GM10266 (cell line): ENCODE measurements around the gene ROGDI.

Source experiments
- DNase-seq: peaks from one replicate; pipeline ENCODE4 v3.0.0; 2012; ENCODE audit errors: extremely low spot score
- TF ChIP-seq, protein P1 (sequence below): IDR thresholded peaks from 2 replicates; pipeline ENCODE4 v1.5.1; 2012; ENCODE audit warnings: mild to moderate bottlenecking, low read depth; ENCODE audit not compliant: control insufficient read depth, insufficient read depth; ENCODE audit errors: missing control alignments

ROGDI gene

DNA sequence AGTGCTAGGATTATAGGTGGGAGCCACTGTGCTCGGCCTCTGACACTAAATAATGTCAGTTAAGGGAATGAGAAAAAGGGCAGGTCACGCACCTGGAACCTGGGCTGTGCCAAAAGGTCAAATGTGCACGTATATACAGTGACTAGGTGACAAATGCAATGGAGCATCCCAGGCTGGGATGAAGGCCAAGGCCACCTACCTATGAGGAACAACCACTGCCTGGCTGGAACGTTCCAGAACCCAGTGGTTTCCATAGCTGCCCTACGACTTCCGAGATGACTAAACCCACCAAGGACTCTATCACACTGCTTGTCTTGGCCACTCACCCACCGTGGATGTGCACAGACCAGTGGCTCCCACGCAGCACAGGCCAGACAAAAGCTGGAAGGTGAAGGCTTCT lies 51.5 kb downstream of the ROGDI start:
- TF ChIP-seq, protein P1, sequence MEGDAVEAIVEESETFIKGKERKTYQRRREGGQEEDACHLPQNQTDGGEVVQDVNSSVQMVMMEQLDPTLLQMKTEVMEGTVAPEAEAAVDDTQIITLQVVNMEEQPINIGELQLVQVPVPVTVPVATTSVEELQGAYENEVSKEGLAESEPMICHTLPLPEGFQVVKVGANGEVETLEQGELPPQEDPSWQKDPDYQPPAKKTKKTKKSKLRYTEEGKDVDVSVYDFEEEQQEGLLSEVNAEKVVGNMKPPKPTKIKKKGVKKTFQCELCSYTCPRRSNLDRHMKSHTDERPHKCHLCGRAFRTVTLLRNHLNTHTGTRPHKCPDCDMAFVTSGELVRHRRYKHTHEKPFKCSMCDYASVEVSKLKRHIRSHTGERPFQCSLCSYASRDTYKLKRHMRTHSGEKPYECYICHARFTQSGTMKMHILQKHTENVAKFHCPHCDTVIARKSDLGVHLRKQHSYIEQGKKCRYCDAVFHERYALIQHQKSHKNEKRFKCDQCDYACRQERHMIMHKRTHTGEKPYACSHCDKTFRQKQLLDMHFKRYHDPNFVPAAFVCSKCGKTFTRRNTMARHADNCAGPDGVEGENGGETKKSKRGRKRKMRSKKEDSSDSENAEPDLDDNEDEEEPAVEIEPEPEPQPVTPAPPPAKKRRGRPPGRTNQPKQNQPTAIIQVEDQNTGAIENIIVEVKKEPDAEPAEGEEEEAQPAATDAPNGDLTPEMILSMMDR, result no peak
- no peak for DNase-seq

DNA sequence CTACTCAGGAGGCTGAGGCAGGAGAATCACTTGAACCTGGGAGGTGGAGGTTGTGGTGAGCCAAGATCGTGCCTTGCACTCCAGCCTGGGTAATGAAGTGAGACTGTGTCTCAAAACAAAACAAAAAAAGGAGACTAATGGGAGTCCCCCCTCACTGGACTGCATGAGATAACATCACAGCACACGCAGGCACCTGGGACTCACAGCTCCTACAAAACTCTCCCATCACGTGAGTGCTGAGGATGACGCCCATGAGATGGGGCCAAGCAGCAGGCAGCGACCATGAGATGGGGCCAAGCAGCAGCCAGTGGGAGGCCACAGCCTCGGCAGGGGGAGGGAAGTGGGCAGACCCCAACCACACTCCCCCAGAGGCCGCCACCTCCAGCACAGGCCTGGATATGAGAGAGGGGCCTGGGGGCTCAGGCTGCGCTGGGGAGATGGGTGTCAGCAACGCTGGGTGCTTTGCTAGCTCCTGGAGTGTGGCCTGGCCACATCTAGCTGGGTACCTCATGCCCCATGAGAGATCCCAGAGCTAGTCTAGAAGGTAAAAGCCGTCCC lies 52.7 kb downstream of the ROGDI start:
- TF ChIP-seq, protein P1, result no peak

GRCh38 chr16:4748682-4749411 lies 53.6 kb downstream of the ROGDI start:
- DNase-seq, result no peak
- TF ChIP-seq, protein P1, result no peak

More for the DNA sequence above, 52.7 kb downstream of the ROGDI start:
- peak; percentile 65 for DNase-seq

GRCh38 chr16:4747906-4748681 lies 54.3 kb downstream of the ROGDI start:
- TF ChIP-seq, protein P1, result no peak
- peak; percentile 43 for DNase-seq

- DNase-seq, result no peak
- TF ChIP-seq, protein P1, result no peak
Measured at GRCh38 chr16:4746991-4747574, 55.4 kb downstream of the ROGDI start.
